ENCODE data around the gene MYO1D.

DNA sequence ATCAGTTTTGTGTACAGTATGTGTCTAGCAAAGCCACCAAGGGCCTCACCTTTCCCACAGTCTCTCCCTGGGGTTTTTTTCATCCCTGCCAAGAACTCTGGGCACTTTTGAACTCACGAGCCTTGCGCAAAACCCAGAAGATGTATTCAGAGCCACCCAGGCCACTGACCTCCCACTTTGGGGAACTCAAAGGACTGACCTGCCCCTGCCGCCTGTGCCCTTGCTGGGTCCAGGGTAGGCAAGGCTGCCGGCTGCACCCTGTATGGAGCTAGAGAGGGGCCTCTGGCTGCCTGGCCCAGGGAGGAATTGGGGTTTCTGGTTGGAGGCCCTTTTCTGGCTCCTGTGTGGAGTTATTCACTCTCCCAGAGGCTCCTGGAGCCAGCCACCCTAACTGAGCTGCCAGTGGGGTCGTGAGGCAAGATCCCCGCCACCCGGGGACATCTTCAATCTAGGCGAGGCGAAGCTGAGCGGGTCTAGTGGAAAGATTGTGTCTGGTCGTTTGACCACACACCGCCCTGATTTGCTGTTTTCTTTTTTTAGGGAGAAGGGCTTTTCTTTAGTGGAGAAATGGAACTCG is 388.2 kb downstream of the MYO1D start:
- TF ChIP-seq, protein P1, sequence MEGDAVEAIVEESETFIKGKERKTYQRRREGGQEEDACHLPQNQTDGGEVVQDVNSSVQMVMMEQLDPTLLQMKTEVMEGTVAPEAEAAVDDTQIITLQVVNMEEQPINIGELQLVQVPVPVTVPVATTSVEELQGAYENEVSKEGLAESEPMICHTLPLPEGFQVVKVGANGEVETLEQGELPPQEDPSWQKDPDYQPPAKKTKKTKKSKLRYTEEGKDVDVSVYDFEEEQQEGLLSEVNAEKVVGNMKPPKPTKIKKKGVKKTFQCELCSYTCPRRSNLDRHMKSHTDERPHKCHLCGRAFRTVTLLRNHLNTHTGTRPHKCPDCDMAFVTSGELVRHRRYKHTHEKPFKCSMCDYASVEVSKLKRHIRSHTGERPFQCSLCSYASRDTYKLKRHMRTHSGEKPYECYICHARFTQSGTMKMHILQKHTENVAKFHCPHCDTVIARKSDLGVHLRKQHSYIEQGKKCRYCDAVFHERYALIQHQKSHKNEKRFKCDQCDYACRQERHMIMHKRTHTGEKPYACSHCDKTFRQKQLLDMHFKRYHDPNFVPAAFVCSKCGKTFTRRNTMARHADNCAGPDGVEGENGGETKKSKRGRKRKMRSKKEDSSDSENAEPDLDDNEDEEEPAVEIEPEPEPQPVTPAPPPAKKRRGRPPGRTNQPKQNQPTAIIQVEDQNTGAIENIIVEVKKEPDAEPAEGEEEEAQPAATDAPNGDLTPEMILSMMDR (conservative IDR thresholded peaks at IDR 0.05; ENCODE audit: low read length), result no peak
- no peak for TF ChIP-seq EZH2phosphoT487 (IDR thresholded peaks at IDR 0.05; ENCODE audit: borderline replicate concordance, low read depth, low read length)
